ENCODE results near the gene TBKBP1. TPM values are rescaled to one million over a fixed set of nuclear protein-coding genes. Genes with fewer than 3 reads are reported as not detected.

The TBKBP1 gene
- total and polyA plus RNA-seq, 9 of the 15 experiments (the other 6 are each of a cell fraction or from before 2014, with no cell fraction given), result 0.03 to 15.6 (median 6.8) TPM

DNA sequence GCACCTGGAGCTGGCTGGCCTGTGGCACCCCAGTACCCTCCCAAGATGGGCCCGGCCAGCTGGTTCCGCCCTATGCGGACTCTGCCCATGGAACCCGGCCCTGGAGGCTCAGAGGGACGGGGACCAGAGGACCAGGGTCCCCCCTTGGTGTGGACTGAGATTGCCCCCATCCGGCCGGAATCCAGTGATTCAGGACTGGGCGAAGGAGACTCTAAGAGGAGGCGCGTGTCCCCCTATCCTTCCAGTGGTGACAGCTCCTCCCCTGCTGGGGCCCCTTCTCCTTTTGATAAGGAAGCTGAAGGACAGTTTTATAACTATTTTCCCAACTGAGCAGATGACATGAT lies 51.0 kb downstream of the TBKBP1 start (continued):
- TF ChIP-seq PBX2 (CRISPR knock-in tag; IDR thresholded peaks at IDR 0.05; ENCODE audit: low read depth) (no peak), PBX2 (tag; conservative IDR thresholded peaks at IDR 0.05; ENCODE audit: low read depth) (0 out of 2 replicates have a peak, but pooled peaks have one; percentile 10), NFIX (CRISPR knock-in tag; IDR thresholded peaks at IDR 0.05; ENCODE audit: low read depth) (no peak), HNRNPH1 (optimal IDR thresholded peaks at IDR 0.05; ENCODE audit: low read depth, low read length) (no peak), CEBPG (CRISPR knock-in tag; IDR thresholded peaks at IDR 0.05) (no peak), CEBPG (tag; conservative IDR thresholded peaks at IDR 0.05 in 1 of 2, IDR thresholded peaks at IDR 0.05 in 1 of 2) (0 out of 4 replicates have a peak, but pooled peaks of 1 of the 2 experiments have one; percentile 10), RNF2 (IDR thresholded peaks at IDR 0.05) (peak; percentile 14; the same call in 1 of the 2 replicates), XRCC4 (IDR thresholded peaks at IDR 0.05; ENCODE audit: extremely low read depth, insufficient read depth, insufficient read length) (no peak), SMC3 (conservative IDR thresholded peaks at IDR 0.05; ENCODE audit: insufficient read depth, low read depth, low read length) (0 out of 2 replicates have a peak, but pooled peaks have one; percentile 16), MEIS2 (IDR thresholded peaks at IDR 0.05; ENCODE audit: partially characterized antibody) (peak; percentile 55), RAD21 (CRISPR knock-in tag; conservative IDR thresholded peaks at IDR 0.05 in 1 of 2, IDR thresholded peaks at IDR 0.05 in 1 of 2) (peak; percentile 51 to 67)
